MCF 10A (cell line): Measurements from ENCODE around the gene STAT5A. TPM values are rescaled to one million over a fixed set of nuclear protein-coding genes. Genes with fewer than 3 reads are reported as not detected.

Experiments used
- BruUV-seq: library from RNA; stranded (reverse); fragments of 400-500 nt; replicated peaks from 2 replicates; lab custom pipeline; 2021; lab: Mats Ljungman, UMichigan
- CTCF ChIA-PET: fragments of 300-600 bp; sonication (Branson Sonifier 250); formaldehyde crosslinking; extraction: SDS; loops from one replicate; lab custom pipeline; 2021; ENCODE audit warnings: antibody characterized with exemption, inconsistent platforms; lab: Yijun Ruan, JAX
- POLR2A ChIA-PET: fragments of 300-600, 350-650 bp; sonication (Branson Sonifier 250); formaldehyde crosslinking; extraction: SDS; loops from one replicate; lab custom pipeline; 2020; ENCODE audit warnings: antibody characterized with exemption, inconsistent platforms; lab: Yijun Ruan, JAX
- DNase-seq: peaks from one replicate; pipeline ENCODE4 v3.0.0-alpha.2; 2018; ENCODE audit not compliant: unreplicated experiment
- H3K27ac Mint-ChIP-seq: one replicate; pipeline ENCODE4 v1.8.0; 2022; ENCODE audit warnings: mild to moderate bottlenecking, low read depth, mixed read lengths; ENCODE audit not compliant: unreplicated experiment
- H3K27me3 Mint-ChIP-seq: one replicate; pipeline ENCODE4 v1.8.0; 2022; ENCODE audit warnings: mixed read lengths; ENCODE audit not compliant: insufficient read depth, unreplicated experiment
- H3K36me3 Mint-ChIP-seq: one replicate; pipeline ENCODE4 v1.8.0; 2022; ENCODE audit warnings: mild to moderate bottlenecking, moderate library complexity, mixed read lengths; ENCODE audit not compliant: insufficient read depth, unreplicated experiment
- H3K4me1 Mint-ChIP-seq: one replicate; pipeline ENCODE4 v1.8.0; 2022; ENCODE audit warnings: mixed read lengths; ENCODE audit not compliant: insufficient read depth, unreplicated experiment
- H3K4me3 Mint-ChIP-seq: one replicate; pipeline ENCODE4 v1.8.0; 2022; ENCODE audit warnings: mild to moderate bottlenecking, moderate library complexity, mixed read lengths; ENCODE audit not compliant: unreplicated experiment
- H3K9me3 Mint-ChIP-seq: one replicate; pipeline ENCODE4 v1.8.0; 2022; ENCODE audit warnings: mixed read lengths; ENCODE audit not compliant: unreplicated experiment
- CTCF ChIP-seq: fragments of 200-600 bp; IDR thresholded peaks from one replicate; pipeline ENCODE4 v1.8.0; 2022; ENCODE audit warnings: antibody characterized with exemption, mild to moderate bottlenecking; ENCODE audit not compliant: unreplicated experiment
- intact Hi-C: fragments of 100-400 bp; cut with micrococcal nuclease; formaldehyde crosslinking; loops from 2 replicates; pipeline ENCODE4 v1.14.1; 2022
- total RNA-seq: library from RNA; stranded (reverse); gene quantifications from 2 replicates; pipeline ENCODE4 v1.2.3, GENCODE V29; 2022

The STAT5A gene
- total RNA-seq, 1 experiment from 2014 or later: 1.0 TPM

GRCh38 chr17:42247734-42248133, 40.6 kb upstream of the STAT5A start:
- no TSS peak for BruUV-seq
- no peak for TF ChIP-seq CTCF
- Mint-ChIP-seq H3K4me3 (no peak overlapping the region), H3K27ac (no peak overlapping the region), H3K9me3 (no peaks in the 10 kb centered on the region), H3K4me1 (peaks cover 6% of the 10 kb centered on the region), H3K36me3 (no peaks in the 10 kb centered on the region), H3K27me3 (no peaks in the 10 kb centered on the region)
- ChIA-PET CTCF (interaction anchor here (0.6 to 0.8 kb wide), 2 partner anchors 457 to 824 kb away, joined by 3 read pairs; no protein-coding TSS in a partner anchor), POLR2A (interaction anchor here (0.6 kb wide), 1 partner anchor 256 kb away, joined by 3 read pairs; no protein-coding TSS in a partner anchor)
- intact Hi-C loops: no loop called here
- DNase-seq: no peak

- Mint-ChIP-seq H3K36me3 (no peaks in the 10 kb centered on the region), H3K9me3 (no peaks in the 10 kb centered on the region), H3K4me1 (peaks cover 13% of the 10 kb centered on the region), H3K27me3 (no peaks in the 10 kb centered on the region), H3K27ac (no peak overlapping the region), H3K4me3 (no peak overlapping the region)
- no peak for TF ChIP-seq CTCF
- BruUV-seq: no TSS peak
- POLR2A ChIA-PET: interaction anchor here (0.6 to 0.9 kb wide), 3 partner anchors 55 to 528 kb away, joined by 3 read pairs; no protein-coding TSS in a partner anchor
- CTCF ChIA-PET: interaction anchor here (0.6 to 0.8 kb wide), 3 partner anchors 26 to 825 kb away, joined by 3 read pairs; no protein-coding TSS in a partner anchor
- intact Hi-C loops: no loop called here
- DNase-seq: no peak
Observed at GRCh38 chr17:42248351-42249179, 39.7 kb upstream of the STAT5A start.

- no TSS peak for BruUV-seq
Observed at GRCh38 chr17:42249681-42250446, 38.4 kb upstream of the STAT5A start.

More at GRCh38 chr17:42249681-42250446, 38.4 kb upstream of the STAT5A start:
- TF ChIP-seq CTCF: no peak
- H3K36me3 Mint-ChIP-seq: no peaks in the 10 kb centered on the region
- H3K4me1 Mint-ChIP-seq: peaks cover 19% of the 10 kb centered on the region
- peaks cover 7% of the 10 kb centered on the region for H3K9me3 Mint-ChIP-seq
- CTCF ChIA-PET: no interaction called here
- no peak overlapping the region for H3K27ac Mint-ChIP-seq
- no peak for DNase-seq
- no peaks in the 10 kb centered on the region for H3K27me3 Mint-ChIP-seq
- intact Hi-C loops: no loop called here
- H3K4me3 Mint-ChIP-seq: no peak overlapping the region
- POLR2A ChIA-PET: interaction anchor here (0.6 kb wide), 2 partner anchors 23 to 527 kb away, joined by 3 read pairs; no protein-coding TSS in a partner anchor
